ENCODE data around the gene GRID2IP. TPM values are rescaled to one million over a fixed set of nuclear protein-coding genes. Genes with fewer than 3 reads are reported as not detected.

The GRID2IP gene
- total RNA-seq, 1 experiment from 2014 or later = not detected

DNA sequence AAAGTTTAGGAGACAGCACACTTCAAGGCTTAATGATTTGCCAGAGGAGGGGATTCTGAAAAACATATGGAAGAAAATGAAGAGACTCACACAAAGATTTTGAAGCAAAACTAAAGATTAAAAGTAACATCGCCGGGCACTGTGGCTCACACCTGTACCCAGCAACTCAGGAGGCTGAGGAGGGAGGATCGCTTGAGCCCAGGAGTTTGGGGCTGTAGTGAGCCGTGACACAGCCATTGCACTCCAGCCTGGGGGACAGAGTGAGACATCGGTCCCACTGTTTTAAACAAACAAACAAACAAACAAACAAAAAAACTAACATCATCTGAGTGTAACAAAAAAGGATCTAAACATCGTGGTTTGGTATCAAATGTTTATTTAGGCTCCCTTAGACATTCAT, 69.8 kb downstream of the GRID2IP start:
- Histone ChIP-seq H3K4me3 (ENCODE audit: low read depth, low read length, poor library complexity, severe bottlenecking) (no peak overlapping the region), H3K4me1 (ENCODE audit: insufficient read depth, low read length, poor library complexity, severe bottlenecking) (peaks cover 17% of the 10 kb centered on the region), H3K36me3 (ENCODE audit: insufficient read depth, low read length, poor library complexity, severe bottlenecking) (peaks cover 20% of the 10 kb centered on the region), H3K27me3 (replicated peaks; ENCODE audit: insufficient read depth, low read depth, low read length, poor library complexity) (no peaks in the 10 kb centered on the region), H3K27ac (ENCODE audit: low read depth, low read length, poor library complexity, severe bottlenecking) (peak overlapping the region; percentile 24), H3K9me3 (ENCODE audit: low read depth, low read length, poor library complexity, severe bottlenecking) (no peaks in the 10 kb centered on the region)
- BruUV-seq (replicated peaks) = no TSS peak
- no peak for TF ChIP-seq EZH2 (IDR thresholded peaks at IDR 0.05; ENCODE audit: borderline replicate concordance, low read depth, low read length, poor library complexity, severe bottlenecking)
- TF ChIP-seq, protein P1, sequence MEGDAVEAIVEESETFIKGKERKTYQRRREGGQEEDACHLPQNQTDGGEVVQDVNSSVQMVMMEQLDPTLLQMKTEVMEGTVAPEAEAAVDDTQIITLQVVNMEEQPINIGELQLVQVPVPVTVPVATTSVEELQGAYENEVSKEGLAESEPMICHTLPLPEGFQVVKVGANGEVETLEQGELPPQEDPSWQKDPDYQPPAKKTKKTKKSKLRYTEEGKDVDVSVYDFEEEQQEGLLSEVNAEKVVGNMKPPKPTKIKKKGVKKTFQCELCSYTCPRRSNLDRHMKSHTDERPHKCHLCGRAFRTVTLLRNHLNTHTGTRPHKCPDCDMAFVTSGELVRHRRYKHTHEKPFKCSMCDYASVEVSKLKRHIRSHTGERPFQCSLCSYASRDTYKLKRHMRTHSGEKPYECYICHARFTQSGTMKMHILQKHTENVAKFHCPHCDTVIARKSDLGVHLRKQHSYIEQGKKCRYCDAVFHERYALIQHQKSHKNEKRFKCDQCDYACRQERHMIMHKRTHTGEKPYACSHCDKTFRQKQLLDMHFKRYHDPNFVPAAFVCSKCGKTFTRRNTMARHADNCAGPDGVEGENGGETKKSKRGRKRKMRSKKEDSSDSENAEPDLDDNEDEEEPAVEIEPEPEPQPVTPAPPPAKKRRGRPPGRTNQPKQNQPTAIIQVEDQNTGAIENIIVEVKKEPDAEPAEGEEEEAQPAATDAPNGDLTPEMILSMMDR (conservative IDR thresholded peaks at IDR 0.05; ENCODE audit: low read depth, low read length) = no peak
- intact Hi-C loops (cut with micrococcal nuclease; ENCODE audit: unreplicated experiment) = no loop called here
- no peak for DNase-seq (ENCODE audit: low spot score)
- ChIA-PET POLR2A (ENCODE audit: low non-redundant PET) (no interaction called here), CTCF (no interaction called here)

DNA sequence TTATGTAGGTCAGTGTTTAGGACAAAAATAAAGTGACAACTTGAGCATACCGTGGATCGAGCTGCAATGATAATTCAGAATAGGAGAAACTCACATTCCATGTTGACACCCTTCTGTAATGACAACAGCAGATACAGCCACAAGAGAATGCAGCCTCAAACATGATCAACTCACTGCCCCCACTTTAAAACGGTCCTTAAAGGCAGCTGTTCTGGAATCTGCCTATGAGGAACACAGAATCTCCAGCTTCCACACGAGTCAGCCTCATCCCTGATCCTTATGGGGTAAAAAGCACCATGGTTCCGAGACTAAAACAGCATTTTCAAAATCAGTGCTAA, 71.0 kb downstream of the GRID2IP start:
- no peak for DNase-seq (ENCODE audit: low spot score)
- Histone ChIP-seq H3K27ac (ENCODE audit: low read depth, low read length, poor library complexity, severe bottlenecking) (no peak overlapping the region), H3K4me3 (ENCODE audit: low read depth, low read length, poor library complexity, severe bottlenecking) (no peak overlapping the region), H3K27me3 (replicated peaks; ENCODE audit: insufficient read depth, low read depth, low read length, poor library complexity) (no peaks in the 10 kb centered on the region), H3K4me1 (ENCODE audit: insufficient read depth, low read length, poor library complexity, severe bottlenecking) (peaks cover 17% of the 10 kb centered on the region), H3K36me3 (ENCODE audit: insufficient read depth, low read length, poor library complexity, severe bottlenecking) (peaks cover 20% of the 10 kb centered on the region), H3K9me3 (ENCODE audit: low read depth, low read length, poor library complexity, severe bottlenecking) (no peaks in the 10 kb centered on the region)
- BruUV-seq (replicated peaks) = no TSS peak
- ChIA-PET CTCF (no interaction called here), POLR2A (ENCODE audit: low non-redundant PET) (no interaction called here)
- intact Hi-C loops (cut with micrococcal nuclease; ENCODE audit: unreplicated experiment) = no loop called here
- TF ChIP-seq, protein P1 (conservative IDR thresholded peaks at IDR 0.05; ENCODE audit: low read depth, low read length) = no peak
- no peak for TF ChIP-seq EZH2 (IDR thresholded peaks at IDR 0.05; ENCODE audit: borderline replicate concordance, low read depth, low read length, poor library complexity, severe bottlenecking)

DNA sequence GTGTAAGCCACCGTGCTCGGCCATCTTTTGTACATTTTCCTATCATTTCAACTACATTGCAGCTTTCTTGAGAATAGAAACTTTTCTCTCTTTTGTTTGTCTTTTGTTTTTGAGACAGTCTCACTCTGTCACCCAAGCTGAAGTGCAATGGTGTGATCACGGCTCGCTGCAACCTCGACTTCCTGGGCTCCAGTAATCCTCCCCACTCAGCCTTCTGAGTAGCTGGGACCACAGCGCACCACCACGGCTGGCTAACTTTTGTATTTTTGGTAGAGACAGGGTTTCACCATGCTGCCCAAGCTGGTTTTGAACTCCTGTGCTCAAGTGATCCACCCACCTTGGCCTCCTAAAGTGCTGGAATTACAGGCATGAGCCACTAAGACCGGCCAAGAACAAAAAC, 72.2 kb downstream of the GRID2IP start:
- intact Hi-C loops (cut with micrococcal nuclease; ENCODE audit: unreplicated experiment) = no loop called here
- ChIA-PET CTCF (no interaction called here), POLR2A (ENCODE audit: low non-redundant PET) (no interaction called here)
- no peak for TF ChIP-seq EZH2 (IDR thresholded peaks at IDR 0.05; ENCODE audit: borderline replicate concordance, low read depth, low read length, poor library complexity, severe bottlenecking)
- TF ChIP-seq, protein P1 (conservative IDR thresholded peaks at IDR 0.05; ENCODE audit: low read depth, low read length) = no peak
- H3K36me3 ChIP-seq (ENCODE audit: insufficient read depth, low read length, poor library complexity, severe bottlenecking) = peaks cover 22% of the 10 kb centered on the region
- BruUV-seq (replicated peaks) = no TSS peak
- H3K27ac ChIP-seq (ENCODE audit: low read depth, low read length, poor library complexity, severe bottlenecking) = no peak overlapping the region
- no peak overlapping the region for H3K4me3 ChIP-seq (ENCODE audit: low read depth, low read length, poor library complexity, severe bottlenecking)
- peaks cover 12% of the 10 kb centered on the region for H3K4me1 ChIP-seq (ENCODE audit: insufficient read depth, low read length, poor library complexity, severe bottlenecking)
- no peaks in the 10 kb centered on the region for H3K9me3 ChIP-seq (ENCODE audit: low read depth, low read length, poor library complexity, severe bottlenecking)
- H3K27me3 ChIP-seq (replicated peaks; ENCODE audit: insufficient read depth, low read depth, low read length, poor library complexity) = no peaks in the 10 kb centered on the region
- DNase-seq (ENCODE audit: low spot score) = no peak
